Activated T-helper 2 cell treated with anti-CD3 and anti-CD28 coated beads, Interferon-gamma antibody, Interleukin-2, Interleukin-4, amounts not matched to agents 10 μg/mL and 5 μg/mL and 100 μg/mL, durations not matched to agents 14 hours and 24 hours and 36 hours (primary cell): Measurements from ENCODE around the gene CCNG2. TPM values are rescaled to one million over a fixed set of nuclear protein-coding genes. Genes with fewer than 3 reads are reported as not detected.
A peak's percentile ranks its signal among the peaks of the same experiment; 100 is the strongest.
"Not testable (repeated sequence)": the region's sequence is repeated elsewhere in the genome, so short reads cannot be mapped to it uniquely, and the experiment has no call there.

Experiments
- DNase-seq: peaks from one replicate; pipeline ENCODE4 v3.0.0; 2021; ENCODE audit warnings: low spot score
- H3K27ac Mint-ChIP-seq: one replicate; pipeline ENCODE4 v1.8.0; 2021; ENCODE audit warnings: mixed read lengths
- H3K27me3 Mint-ChIP-seq: one replicate; pipeline ENCODE4 v1.8.0; 2021; ENCODE audit warnings: low read depth, mixed read lengths
- H3K36me3 Mint-ChIP-seq: one replicate; pipeline ENCODE4 v1.8.0; 2021; ENCODE audit warnings: low read depth, mixed read lengths
- H3K4me1 Mint-ChIP-seq: one replicate; pipeline ENCODE4 v1.8.0; 2021; ENCODE audit warnings: low read depth, mixed read lengths
- H3K4me3 Mint-ChIP-seq: one replicate; pipeline ENCODE4 v1.8.0; 2021; ENCODE audit warnings: low read depth, mild to moderate bottlenecking, moderate library complexity, mixed read lengths
- H3K9me3 Mint-ChIP-seq: one replicate; pipeline ENCODE4 v1.8.0; 2021; ENCODE audit warnings: mixed read lengths
- intact Hi-C: fragments of 100-400 bp; cut with micrococcal nuclease; formaldehyde crosslinking; loops from one replicate; pipeline ENCODE4 v1.15.1; 2023
- total RNA-seq: library from RNA; stranded (reverse); gene quantifications from 2 replicates; pipeline ENCODE4 v1.2.3, GENCODE V29; 2022

Gene CCNG2
- total RNA-seq, 1 donor from 2014 or later, result 34.3 TPM

DNA sequence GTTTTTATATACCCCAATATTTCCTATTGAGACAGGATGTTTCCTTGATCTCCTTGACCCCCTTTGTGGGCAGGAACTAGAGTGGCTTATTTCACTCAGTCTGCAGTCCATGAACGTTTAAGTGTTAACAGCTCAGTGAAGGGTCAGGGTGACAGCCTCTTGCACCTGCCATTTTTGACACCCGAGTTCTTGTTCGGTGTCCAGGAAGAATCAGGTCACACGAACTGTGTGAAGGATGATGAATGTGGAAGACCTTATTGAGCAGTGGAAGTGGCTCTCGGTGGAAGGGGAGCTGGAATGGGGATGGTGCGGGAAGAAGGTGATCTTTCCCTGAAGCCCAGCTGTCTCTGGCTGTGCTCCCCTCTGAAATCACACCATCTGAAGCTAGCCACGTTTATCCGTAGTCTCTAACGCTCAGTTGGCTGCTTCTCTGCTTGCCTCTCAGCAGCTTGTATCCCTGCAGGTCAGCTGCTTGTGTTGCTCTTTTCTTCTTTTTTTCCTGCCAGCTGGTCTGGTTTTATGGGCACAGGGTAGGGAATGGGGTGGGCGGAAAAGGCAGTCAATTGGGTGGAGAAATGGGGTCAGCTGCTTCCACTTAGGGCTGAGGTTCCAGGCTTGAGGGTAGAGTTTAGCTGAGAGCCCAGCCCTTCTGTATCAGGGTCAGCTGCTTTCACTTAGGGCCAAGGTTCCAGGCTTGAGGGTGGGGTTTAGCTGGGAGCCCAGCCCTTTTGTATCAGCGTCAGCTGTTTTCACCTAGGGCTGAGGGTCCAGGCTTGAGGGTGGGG is 29.0 kb upstream of the CCNG2 start:
- Mint-ChIP-seq H3K36me3 (no peaks in the 10 kb centered on the region), H3K9me3 (peaks cover 4% of the 10 kb centered on the region), H3K4me1 (peaks cover 12% of the 10 kb centered on the region), H3K27ac (no peak overlapping the region), H3K27me3 (peaks cover 12% of the 10 kb centered on the region), H3K4me3 (no peak overlapping the region)
- intact Hi-C loops, result no loop called here
- no peak for DNase-seq

GRCh38 chr4:77132652-77133312 is 24.2 kb upstream of the CCNG2 start:
- Mint-ChIP-seq H3K4me3 (no peak overlapping the region), H3K9me3 (peaks cover 4% of the 10 kb centered on the region), H3K4me1 (peaks cover 2% of the 10 kb centered on the region), H3K27me3 (peaks cover 10% of the 10 kb centered on the region), H3K36me3 (no peaks in the 10 kb centered on the region), H3K27ac (no peak overlapping the region)
- no peak for DNase-seq
- intact Hi-C loops, result no loop called here

DNA sequence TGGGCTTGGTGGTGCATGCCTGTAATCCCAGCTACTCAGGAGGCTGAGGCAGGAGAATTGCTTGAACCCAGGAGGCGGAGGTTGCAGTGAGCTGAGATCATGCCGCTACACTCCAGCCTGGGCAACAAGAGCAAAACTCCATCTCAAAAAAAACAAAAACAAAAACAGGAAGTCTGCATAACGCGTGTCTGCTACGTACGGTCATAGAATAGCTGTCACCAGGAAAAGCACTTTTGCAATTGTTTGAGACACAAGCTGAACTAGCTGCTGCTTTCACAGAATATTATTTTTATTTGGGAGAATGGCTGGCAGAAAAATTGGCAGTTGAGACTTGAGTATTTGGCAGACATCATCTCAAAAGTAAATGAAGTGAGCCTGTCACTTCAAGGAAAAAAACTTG is 19.6 kb upstream of the CCNG2 start:
- H3K4me3 Mint-ChIP-seq, H3K36me3 Mint-ChIP-seq, DNase-seq, intact Hi-C loops, H3K27ac Mint-ChIP-seq, H3K9me3 Mint-ChIP-seq, H3K4me1 Mint-ChIP-seq: not testable (repeated sequence)
- H3K27me3 Mint-ChIP-seq, result peaks cover 12% of the 10 kb centered on the region

DNA sequence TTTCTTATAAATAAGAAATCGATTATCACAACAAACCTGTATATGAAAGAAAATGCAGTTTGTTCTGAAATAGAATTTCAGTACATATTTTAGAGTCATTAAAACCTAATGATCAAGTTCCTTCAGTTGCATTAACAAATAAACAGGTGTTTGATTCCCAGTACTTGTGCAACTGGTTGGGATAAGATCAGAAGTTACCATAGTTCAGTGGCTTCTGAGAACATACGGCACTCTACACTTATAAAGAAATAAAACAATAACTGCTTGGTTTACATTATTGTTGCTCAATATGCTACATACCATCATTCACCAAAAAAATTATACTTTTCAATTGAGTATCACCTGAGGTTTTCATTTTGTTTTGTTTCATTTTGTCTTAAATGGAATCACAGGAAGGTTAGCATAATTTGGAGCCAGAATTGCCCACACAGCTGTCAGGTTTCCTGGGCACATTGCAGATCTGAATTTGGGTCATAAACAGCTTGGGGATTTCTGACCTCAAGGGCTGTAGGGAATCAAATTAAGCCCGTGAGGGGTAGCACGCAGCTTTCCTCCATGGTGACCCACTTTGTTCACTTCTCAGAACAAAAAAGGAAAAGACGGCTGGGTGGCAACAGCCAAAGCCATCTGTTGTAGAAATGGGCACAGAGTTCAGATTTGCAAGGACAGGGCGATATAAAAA is 14.9 kb upstream of the CCNG2 start:
- intact Hi-C loops, result no loop called here

DNA sequence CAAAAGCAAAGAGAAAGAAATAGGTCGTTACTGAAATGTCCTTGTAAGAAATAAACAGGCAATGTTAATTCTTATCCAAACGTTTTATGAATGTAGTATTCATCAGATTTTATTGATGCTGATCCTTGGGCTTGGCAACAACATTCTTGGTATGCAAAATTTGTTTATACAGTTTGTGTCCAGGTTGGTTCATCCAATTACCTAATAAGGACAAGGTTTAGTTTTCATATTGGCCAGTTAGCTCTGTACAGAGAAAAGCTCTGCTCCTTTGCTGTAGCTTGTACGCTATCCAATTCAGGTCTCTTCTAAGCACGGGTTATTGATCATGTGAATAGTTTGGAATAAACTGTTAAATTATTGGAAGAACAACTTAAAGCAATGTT is 14.4 kb upstream of the CCNG2 start:
- DNase-seq, result no peak
- no peak overlapping the region for H3K4me3 Mint-ChIP-seq
- no peaks in the 10 kb centered on the region for H3K9me3 Mint-ChIP-seq
- peaks cover 5% of the 10 kb centered on the region for H3K27me3 Mint-ChIP-seq
- peaks cover 19% of the 10 kb centered on the region for H3K4me1 Mint-ChIP-seq
- no peaks in the 10 kb centered on the region for H3K36me3 Mint-ChIP-seq
- intact Hi-C loops, result no loop called here
- H3K27ac Mint-ChIP-seq, result no peak overlapping the region

More for the DNA sequence above, 14.9 kb upstream of the CCNG2 start:
- Mint-ChIP-seq H3K36me3 (no peaks in the 10 kb centered on the region), H3K4me3 (no peak overlapping the region), H3K27ac (no peak overlapping the region), H3K4me1 (peaks cover 17% of the 10 kb centered on the region), H3K27me3 (peaks cover 5% of the 10 kb centered on the region), H3K9me3 (no peaks in the 10 kb centered on the region)
- DNase-seq, result no peak

- Mint-ChIP-seq H3K36me3 (no peaks in the 10 kb centered on the region), H3K4me1 (peaks cover 19% of the 10 kb centered on the region), H3K9me3 (no peaks in the 10 kb centered on the region), H3K4me3 (no peak overlapping the region), H3K27me3 (peaks cover 5% of the 10 kb centered on the region), H3K27ac (no peak overlapping the region)
- DNase-seq, result no peak
- intact Hi-C loops, result no loop called here
Measured at GRCh38 chr4:77143091-77143490, 13.9 kb upstream of the CCNG2 start.

DNA sequence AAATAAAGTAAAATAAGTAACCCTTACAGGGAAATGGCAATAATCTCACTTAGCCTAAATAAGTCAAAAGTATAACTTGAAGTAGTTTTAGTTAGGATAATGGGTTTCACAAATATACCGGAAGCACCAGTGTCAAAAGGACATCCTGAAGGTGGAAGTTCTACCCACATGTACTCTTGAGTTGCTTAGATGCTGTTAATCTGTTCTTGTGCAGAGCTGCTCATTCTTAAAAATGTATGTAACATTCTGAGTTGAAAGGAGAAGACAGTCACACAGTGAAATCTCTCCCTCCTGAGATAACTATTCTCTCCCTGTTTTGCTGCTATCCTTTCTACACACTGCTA is 11.2 kb upstream of the CCNG2 start:
- Mint-ChIP-seq H3K4me3 (peak overlapping the region; percentile 43), H3K27ac (peak overlapping the region; percentile 87), H3K9me3 (no peaks in the 10 kb centered on the region), H3K27me3 (no peaks in the 10 kb centered on the region), H3K4me1 (peaks cover 19% of the 10 kb centered on the region), H3K36me3 (no peaks in the 10 kb centered on the region)
- intact Hi-C loops, result loop anchor here (1.0 kb wide), 1 partner anchor 10 kb away; no protein-coding TSS in a partner anchor
- no peak for DNase-seq

- Mint-ChIP-seq H3K27me3 (no peaks in the 10 kb centered on the region), H3K4me3 (peak overlapping the region; percentile 43), H3K27ac (peak overlapping the region; percentile 87), H3K4me1 (peaks cover 22% of the 10 kb centered on the region), H3K9me3 (no peaks in the 10 kb centered on the region), H3K36me3 (no peaks in the 10 kb centered on the region)
- intact Hi-C loops, result loop anchor here (1.0 kb wide), 1 partner anchor 10 kb away; no protein-coding TSS in a partner anchor
- no peak for DNase-seq
Measured at GRCh38 chr4:77146186-77147078, 10.6 kb upstream of the CCNG2 start.

GRCh38 chr4:77147079-77147782 is 9.8 kb upstream of the CCNG2 start:
- H3K9me3 Mint-ChIP-seq, result no peaks in the 10 kb centered on the region
- intact Hi-C loops, result no loop called here

GRCh38 chr4:77148078-77148477 is 8.9 kb upstream of the CCNG2 start:
- intact Hi-C loops, result no loop called here
- H3K4me1 Mint-ChIP-seq, result peaks cover 27% of the 10 kb centered on the region
- no peaks in the 10 kb centered on the region for H3K9me3 Mint-ChIP-seq
- no peaks in the 10 kb centered on the region for H3K27me3 Mint-ChIP-seq
- no peak overlapping the region for H3K4me3 Mint-ChIP-seq
- no peak overlapping the region for H3K27ac Mint-ChIP-seq
- H3K36me3 Mint-ChIP-seq, result no peaks in the 10 kb centered on the region
- no peak for DNase-seq

More at GRCh38 chr4:77147079-77147782, 9.8 kb upstream of the CCNG2 start:
- Mint-ChIP-seq H3K4me3 (no peak overlapping the region), H3K27me3 (no peaks in the 10 kb centered on the region), H3K4me1 (peaks cover 22% of the 10 kb centered on the region), H3K36me3 (no peaks in the 10 kb centered on the region), H3K27ac (peak overlapping the region; percentile 87)
- no peak for DNase-seq

DNA sequence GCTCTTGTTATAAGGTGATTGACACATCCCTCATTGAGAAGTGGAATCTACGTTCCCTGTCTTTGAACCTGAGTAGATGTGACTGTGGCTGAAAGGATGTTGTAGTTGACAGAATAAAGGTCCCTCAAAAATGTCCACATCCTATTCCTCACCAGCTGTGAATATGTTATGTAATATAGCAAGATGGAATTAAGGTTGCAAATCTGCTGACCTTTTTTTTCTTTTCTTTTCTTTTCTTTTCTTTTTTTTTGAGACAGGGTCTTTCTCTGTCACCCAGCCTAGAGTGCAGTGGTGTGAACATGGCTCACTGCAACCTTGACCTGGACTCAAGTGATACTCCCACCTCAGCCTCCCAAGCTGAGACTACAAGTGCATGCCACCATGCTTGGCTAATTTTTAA is 7.2 kb upstream of the CCNG2 start:
- no peaks in the 10 kb centered on the region for H3K27me3 Mint-ChIP-seq
- H3K36me3 Mint-ChIP-seq, result no peaks in the 10 kb centered on the region
- no peak for DNase-seq
- intact Hi-C loops, result loop anchor here (10.0 kb wide), 1 partner anchor 705 kb away; no protein-coding TSS in a partner anchor
- peaks cover 40% of the 10 kb centered on the region for H3K4me1 Mint-ChIP-seq
- H3K9me3 Mint-ChIP-seq, result no peaks in the 10 kb centered on the region
- H3K27ac Mint-ChIP-seq, result no peak overlapping the region
- no peak overlapping the region for H3K4me3 Mint-ChIP-seq

GRCh38 chr4:77151241-77151640 is 5.8 kb upstream of the CCNG2 start:
- Mint-ChIP-seq H3K27ac (no peak overlapping the region), H3K4me3 (no peak overlapping the region), H3K9me3 (no peaks in the 10 kb centered on the region), H3K36me3 (no peaks in the 10 kb centered on the region), H3K27me3 (no peaks in the 10 kb centered on the region), H3K4me1 (peaks cover 43% of the 10 kb centered on the region)
- DNase-seq, result no peak
- intact Hi-C loops, result loop anchor here (10.0 kb wide), 1 partner anchor 704 kb away; no protein-coding TSS in a partner anchor
